ENCODE data around the gene ZG16.
"Not testable (repeated sequence)": the region's sequence is repeated elsewhere in the genome, so short reads cannot be mapped to it uniquely, and the experiment has no call there.

Gene ZG16

GRCh38 chr16:29777576-29778350, at the start of gene ZG16:
Gene ZG16 (plus strand): TSS chr16:29778256. CDS start chr16:29779267, 1,011 bp downstream.
- DNase-seq: no peak

- DNase-seq: peak; percentile 30 to 59
These were observed 48.9 kb upstream of the ZG16 start for GRCh38 chr16:29729116-29729521.

- DNase-seq: no peak
These were observed 47.4 kb upstream of the ZG16 start for GRCh38 chr16:29730649-29731048.

- not testable (repeated sequence) for DNase-seq
These were observed 46.1 kb upstream of the ZG16 start for GRCh38 chr16:29731768-29732601.

GRCh38 chr16:29734786-29735185, 43.3 kb upstream of the ZG16 start:
- no peak for DNase-seq

- peak in 1 of 2 experiments; percentile 27 for DNase-seq
These were observed 41.9 kb upstream of the ZG16 start for GRCh38 chr16:29736112-29736511.

- DNase-seq: no peak
These were observed 41.3 kb upstream of the ZG16 start for GRCh38 chr16:29736764-29737163.

GRCh38 chr16:29737713-29738112, 40.3 kb upstream of the ZG16 start:
- peak in 1 of 2 experiments; percentile 53 for DNase-seq

GRCh38 chr16:29738514-29738913, 39.5 kb upstream of the ZG16 start:
- no peak for DNase-seq

GRCh38 chr16:29739927-29740629, 38.0 kb upstream of the ZG16 start:
- DNase-seq: not testable (repeated sequence)

GRCh38 chr16:29740630-29741015, 37.4 kb upstream of the ZG16 start:
- DNase-seq: not testable (repeated sequence)

GRCh38 chr16:29742683-29743275, 35.3 kb upstream of the ZG16 start:
- DNase-seq: no peak

GRCh38 chr16:29743475-29743826, 34.6 kb upstream of the ZG16 start:
- no peak for DNase-seq

GRCh38 chr16:29743827-29744531, 34.1 kb upstream of the ZG16 start:
- DNase-seq: no peak

GRCh38 chr16:29744541-29745101, 33.4 kb upstream of the ZG16 start:
- DNase-seq: no peak

- no peak for DNase-seq
These were observed 32.8 kb upstream of the ZG16 start for GRCh38 chr16:29745121-29745852.

GRCh38 chr16:29745853-29746345, 32.2 kb upstream of the ZG16 start, which contains the start of gene C16orf54:
Gene C16orf54 (minus strand): TSS chr16:29745990. CDS start chr16:29744951, 1,039 bp downstream.
- no peak for DNase-seq

GRCh38 chr16:29746518-29746917, 31.5 kb upstream of the ZG16 start:
- not testable (repeated sequence) for DNase-seq

- no peak for DNase-seq
These were observed 29.9 kb upstream of the ZG16 start for GRCh38 chr16:29747947-29748759.

GRCh38 chr16:29748760-29749149, 29.3 kb upstream of the ZG16 start:
- DNase-seq: not testable (repeated sequence)

All from SHP77 (cell line).